ENCODE measurements around the gene MCTP1.
"Not testable (repeated sequence)": the region's sequence is repeated elsewhere in the genome, so short reads cannot be mapped to it uniquely, and the experiment has no call there.

Gene MCTP1

GRCh38 chr5:95007921-95008597, 276.8 kb downstream of the MCTP1 start:
- TF ChIP-seq CTCF (IDR thresholded peaks at IDR 0.05) (no peak), ZFX (IDR thresholded peaks at IDR 0.05; ENCODE audit: borderline replicate concordance) (no peak)
- H3K27ac ChIP-seq: no peak overlapping the region

DNA sequence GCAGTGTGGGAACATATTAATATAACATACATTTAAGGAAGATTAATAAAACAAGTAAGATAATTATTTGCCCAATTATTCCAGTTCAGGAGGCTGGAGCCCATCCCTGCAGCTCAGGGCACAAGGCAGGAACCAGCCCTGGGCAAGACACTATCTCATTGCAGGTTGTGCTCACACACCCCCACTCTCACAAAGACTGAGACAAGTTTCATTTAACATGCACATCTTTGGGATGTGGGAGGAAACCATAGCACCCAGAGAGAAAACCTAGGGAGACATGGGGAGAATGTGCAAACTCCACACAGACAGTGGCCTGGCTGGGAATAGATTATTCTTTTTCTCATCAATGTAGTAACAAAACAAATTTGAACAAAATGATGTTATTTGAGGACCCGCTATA, 279.1 kb downstream of the MCTP1 start:
- TF ChIP-seq CTCF (IDR thresholded peaks at IDR 0.05) (no peak), ZFX (IDR thresholded peaks at IDR 0.05; ENCODE audit: borderline replicate concordance) (no peak)
- no peak overlapping the region for H3K27ac ChIP-seq

- no peak overlapping the region for H3K27ac ChIP-seq
- no peak for TF ChIP-seq CTCF (IDR thresholded peaks at IDR 0.05)
- no peak for TF ChIP-seq ZFX (IDR thresholded peaks at IDR 0.05; ENCODE audit: borderline replicate concordance)
Observed at GRCh38 chr5:94998670-94999069, 286.2 kb downstream of the MCTP1 start.

- not testable (repeated sequence) for H3K27ac ChIP-seq
Observed at GRCh38 chr5:94994537-94994936, 290.4 kb downstream of the MCTP1 start.

GRCh38 chr5:94993491-94993890, 291.4 kb downstream of the MCTP1 start:
- no peak overlapping the region for H3K27ac ChIP-seq
- TF ChIP-seq CTCF (IDR thresholded peaks at IDR 0.05) (no peak), ZFX (IDR thresholded peaks at IDR 0.05; ENCODE audit: borderline replicate concordance) (no peak)

- no peak for TF ChIP-seq ZFX (IDR thresholded peaks at IDR 0.05; ENCODE audit: borderline replicate concordance)
- no peak for TF ChIP-seq CTCF (IDR thresholded peaks at IDR 0.05)
- H3K27ac ChIP-seq: no peak overlapping the region
Observed at GRCh38 chr5:94992325-94992724, 292.6 kb downstream of the MCTP1 start.

DNA sequence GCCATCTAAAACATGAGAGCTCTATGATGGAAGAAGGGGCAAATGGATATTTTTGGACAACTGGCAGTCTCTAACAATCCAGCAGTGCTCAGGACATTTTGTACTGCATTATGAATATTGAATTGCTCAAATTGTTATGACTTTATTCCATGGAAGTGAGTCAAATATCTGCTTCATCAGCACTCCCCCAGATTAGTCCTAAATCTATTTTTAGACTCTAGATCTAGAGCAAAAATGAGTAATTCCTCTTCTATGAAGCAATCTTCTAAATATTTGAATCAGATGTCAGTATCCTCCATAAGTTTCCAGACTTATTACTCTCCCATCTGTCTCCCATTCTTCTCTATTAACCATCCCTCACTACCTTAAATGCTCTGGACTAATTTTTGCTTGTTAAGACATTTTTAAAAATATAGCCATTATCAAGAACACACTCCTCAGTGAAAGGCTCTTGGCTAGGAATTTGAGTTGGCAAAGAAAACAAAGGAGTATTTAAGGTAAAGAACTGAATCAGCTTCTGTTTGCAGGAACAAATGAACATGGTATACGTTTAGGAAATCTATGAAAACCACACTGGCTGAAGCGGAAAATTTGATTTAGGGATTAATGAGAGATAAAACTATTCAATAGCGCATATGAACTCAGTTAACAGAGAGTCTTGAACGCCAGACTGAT, 300.9 kb downstream of the MCTP1 start:
- TF ChIP-seq CTCF (IDR thresholded peaks at IDR 0.05) (no peak), ZFX (IDR thresholded peaks at IDR 0.05; ENCODE audit: borderline replicate concordance) (no peak)
- H3K27ac ChIP-seq: no peak overlapping the region
